Measurements from ENCODE around the gene OLA1.

DNA sequence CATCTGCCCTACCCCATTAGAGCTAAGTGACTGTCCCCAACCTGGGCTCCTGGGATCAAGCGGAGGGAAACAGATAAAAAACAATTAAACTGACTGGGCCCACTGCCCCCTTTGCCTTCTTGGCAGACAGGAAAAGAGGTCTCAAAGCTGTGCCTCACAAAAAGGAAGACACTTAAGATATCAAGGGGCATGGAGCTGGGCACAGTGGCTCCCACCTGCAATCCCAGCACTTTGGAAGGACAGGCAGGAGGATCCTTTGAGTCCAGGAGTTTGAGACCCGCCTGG lies 208.0 kb downstream of the OLA1 start:
- TF ChIP-seq MNT (IDR thresholded peaks at IDR 0.05) (no peak), POLR2AphosphoS5 (IDR thresholded peaks at IDR 0.05; ENCODE audit: low read depth, low read length) (no peak), ZNF672 (CRISPR knock-in tag; IDR thresholded peaks at IDR 0.05) (no peak)
- TF ChIP-seq, protein P1, sequence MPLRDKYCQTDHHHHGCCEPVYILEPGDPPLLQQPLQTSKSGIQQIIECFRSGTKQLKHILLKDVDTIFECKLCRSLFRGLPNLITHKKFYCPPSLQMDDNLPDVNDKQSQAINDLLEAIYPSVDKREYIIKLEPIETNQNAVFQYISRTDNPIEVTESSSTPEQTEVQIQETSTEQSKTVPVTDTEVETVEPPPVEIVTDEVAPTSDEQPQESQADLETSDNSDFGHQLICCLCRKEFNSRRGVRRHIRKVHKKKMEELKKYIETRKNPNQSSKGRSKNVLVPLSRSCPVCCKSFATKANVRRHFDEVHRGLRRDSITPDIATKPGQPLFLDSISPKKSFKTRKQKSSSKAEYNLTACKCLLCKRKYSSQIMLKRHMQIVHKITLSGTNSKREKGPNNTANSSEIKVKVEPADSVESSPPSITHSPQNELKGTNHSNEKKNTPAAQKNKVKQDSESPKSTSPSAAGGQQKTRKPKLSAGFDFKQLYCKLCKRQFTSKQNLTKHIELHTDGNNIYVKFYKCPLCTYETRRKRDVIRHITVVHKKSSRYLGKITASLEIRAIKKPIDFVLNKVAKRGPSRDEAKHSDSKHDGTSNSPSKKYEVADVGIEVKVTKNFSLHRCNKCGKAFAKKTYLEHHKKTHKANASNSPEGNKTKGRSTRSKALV (CRISPR knock-in tag; IDR thresholded peaks at IDR 0.05): no peak

All from HepG2 (cell line).